AML-193 (cell line): ENCODE results near the gene PTPN18.
"Not testable (repeated sequence)": the region's sequence is repeated elsewhere in the genome, so short reads cannot be mapped to it uniquely, and the experiment has no call there.

Experiments
- DNase-seq, 2 experiments: peaks; one replicate each; lab custom pipeline; 2025; lab: John Stamatoyannopoulos, UW

Gene PTPN18, protein sequence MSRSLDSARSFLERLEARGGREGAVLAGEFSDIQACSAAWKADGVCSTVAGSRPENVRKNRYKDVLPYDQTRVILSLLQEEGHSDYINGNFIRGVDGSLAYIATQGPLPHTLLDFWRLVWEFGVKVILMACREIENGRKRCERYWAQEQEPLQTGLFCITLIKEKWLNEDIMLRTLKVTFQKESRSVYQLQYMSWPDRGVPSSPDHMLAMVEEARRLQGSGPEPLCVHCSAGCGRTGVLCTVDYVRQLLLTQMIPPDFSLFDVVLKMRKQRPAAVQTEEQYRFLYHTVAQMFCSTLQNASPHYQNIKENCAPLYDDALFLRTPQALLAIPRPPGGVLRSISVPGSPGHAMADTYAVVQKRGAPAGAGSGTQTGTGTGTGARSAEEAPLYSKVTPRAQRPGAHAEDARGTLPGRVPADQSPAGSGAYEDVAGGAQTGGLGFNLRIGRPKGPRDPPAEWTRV

DNA sequence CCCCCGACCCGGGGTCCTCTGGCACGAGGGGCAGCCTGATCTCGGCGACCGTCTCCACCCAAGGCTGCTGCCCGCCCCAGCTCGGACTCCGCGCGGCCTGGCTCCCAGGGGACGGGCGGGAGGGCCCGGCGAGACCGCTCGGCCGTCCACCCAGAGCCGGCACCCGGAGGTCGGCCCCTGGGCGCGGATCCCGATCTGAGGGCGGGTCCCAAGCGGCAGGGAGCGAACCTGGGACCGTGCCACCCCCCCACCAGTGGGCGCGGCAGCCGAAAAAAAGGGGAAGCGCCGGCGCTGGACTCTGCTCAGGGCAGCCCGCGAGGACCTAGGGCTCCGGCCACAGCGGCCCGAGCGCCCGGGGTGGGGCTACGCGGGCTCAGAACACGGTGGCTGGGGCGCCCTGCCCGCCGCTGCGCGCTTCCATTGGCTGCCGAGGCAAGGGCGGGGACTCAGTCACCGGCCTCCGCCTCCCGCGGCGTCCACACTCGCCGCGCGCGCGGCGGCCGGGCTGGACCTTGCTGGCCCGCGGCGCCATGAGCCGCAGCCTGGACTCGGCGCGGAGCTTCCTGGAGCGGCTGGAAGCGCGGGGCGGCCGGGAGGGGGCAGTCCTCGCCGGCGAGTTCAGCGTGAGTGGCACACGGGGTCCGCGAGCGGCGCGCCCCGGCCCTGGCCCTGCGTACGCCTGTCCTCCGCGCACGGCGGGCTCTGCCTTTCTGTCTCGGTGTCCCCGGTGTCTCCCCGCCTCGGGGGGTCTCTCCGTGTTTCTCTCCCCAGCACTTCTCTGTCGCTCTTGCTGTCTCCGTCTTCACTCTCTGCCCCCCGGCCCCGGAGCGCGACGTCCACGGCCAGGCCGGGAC lies at the start of gene PTPN18:
Gene PTPN18 (plus strand): TSS at position 479 of the 854 bp plus-strand sequence. CDS start 52 bp downstream, at position 531.
- peak; percentile 41 to 50 for DNase-seq

DNA sequence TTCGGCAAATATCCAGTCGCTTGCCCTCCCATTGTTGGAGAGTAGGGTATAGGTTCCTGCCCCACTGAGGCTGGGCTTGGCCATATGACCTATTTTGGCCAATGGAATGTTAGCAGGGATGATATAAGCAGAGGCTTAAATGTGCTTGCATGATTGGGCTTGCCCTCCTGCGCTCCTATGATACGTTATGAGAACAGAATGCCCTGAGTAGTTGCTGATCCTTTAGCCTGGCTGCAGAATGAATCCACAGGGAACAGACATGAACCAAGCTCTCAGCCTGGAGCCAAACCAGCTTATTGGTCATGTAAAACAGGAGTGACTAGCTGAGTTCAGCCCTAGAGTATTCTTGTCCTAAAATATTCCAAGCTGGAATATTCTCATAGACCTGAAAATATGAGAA lies 48.0 kb upstream of the PTPN18 start:
- DNase-seq: no peak

GRCh38 chr2:130310881-130311280 lies 45.0 kb upstream of the PTPN18 start:
- no peak for DNase-seq

- DNase-seq: no peak
Measured at GRCh38 chr2:130313812-130314334, 42.0 kb upstream of the PTPN18 start.

- no peak for DNase-seq
Measured at GRCh38 chr2:130314377-130314776, 41.5 kb upstream of the PTPN18 start.

- no peak for DNase-seq
Measured at GRCh38 chr2:130316596-130316995, 39.3 kb upstream of the PTPN18 start.

DNA sequence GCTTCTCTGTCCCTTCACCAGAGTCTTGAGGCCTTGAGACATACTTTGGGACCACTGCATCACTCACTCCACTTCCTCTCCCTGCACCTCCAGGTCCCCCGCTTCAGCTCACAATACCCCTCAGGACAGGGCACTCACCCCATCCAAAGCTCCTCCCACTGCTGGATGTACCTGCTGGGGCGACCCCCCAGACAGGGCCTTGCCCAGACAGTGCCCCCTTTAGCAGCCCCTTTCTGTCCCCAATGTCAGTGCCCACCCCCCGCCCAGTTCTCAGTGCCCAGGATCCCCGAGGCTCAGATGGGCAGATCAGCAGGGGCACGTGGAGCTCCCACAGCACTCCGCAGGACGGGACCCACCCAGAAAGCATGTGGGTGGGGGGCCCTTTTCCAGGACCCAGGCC lies 37.0 kb upstream of the PTPN18 start:
- DNase-seq: no peak

DNA sequence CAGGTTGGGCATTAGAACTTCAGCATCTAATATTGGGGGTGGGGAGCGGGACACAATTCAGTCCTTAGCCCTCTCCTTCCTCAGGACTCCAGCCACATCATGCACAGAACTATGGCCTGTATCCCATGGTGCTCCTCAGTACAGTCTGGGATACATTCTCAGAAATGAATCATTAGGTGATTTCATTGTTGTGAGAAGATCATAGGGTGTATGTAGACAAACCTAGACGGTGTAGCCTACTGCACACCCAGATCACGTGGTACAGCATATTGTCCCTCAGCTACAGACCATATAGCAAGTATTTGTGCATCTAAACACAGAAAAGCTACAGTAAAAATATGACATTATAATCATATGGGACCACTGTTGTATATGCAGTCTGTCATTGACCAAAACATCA lies 36.3 kb upstream of the PTPN18 start:
- no peak for DNase-seq

DNA sequence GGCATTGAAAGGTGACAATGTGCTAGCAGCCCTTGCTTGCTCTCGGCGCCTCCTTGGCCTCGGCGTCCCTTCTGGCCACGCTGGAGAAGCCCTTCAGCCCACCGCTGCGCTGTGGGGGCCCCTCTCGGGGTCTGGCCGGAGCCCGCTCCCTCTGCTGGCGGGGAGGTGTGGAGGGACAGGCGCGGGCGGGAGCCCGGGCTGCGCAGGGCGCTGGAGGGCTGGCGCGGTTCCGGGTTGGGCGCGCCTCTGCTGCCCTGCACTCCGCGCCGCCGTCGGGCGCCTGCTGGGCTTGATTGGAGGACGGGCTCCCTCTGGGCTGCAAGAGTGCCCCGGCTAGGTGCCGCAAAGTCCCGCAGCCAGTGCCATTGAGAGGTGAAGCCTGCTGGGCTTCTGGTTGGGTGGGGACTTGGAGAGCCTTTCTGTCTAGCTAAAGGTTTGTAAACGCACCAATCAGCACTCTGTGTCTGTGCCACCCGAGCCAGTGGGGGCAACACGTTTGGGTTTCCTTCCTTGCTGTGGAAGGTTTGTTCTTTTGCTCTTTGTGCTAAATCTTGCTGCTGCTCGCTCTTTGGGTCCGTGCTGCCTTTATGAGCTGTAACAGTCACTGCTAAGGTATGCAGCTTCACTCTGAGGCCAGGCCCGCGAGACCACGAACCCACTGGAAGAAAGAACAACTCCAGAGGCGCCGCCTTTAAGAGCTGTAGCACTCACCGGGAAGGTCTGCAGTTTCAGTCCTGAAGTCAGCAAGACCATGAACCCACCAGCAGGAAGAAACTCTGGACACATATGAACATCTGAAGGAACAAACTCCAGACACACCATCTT lies 27.9 kb upstream of the PTPN18 start:
- DNase-seq: no peak

DNA sequence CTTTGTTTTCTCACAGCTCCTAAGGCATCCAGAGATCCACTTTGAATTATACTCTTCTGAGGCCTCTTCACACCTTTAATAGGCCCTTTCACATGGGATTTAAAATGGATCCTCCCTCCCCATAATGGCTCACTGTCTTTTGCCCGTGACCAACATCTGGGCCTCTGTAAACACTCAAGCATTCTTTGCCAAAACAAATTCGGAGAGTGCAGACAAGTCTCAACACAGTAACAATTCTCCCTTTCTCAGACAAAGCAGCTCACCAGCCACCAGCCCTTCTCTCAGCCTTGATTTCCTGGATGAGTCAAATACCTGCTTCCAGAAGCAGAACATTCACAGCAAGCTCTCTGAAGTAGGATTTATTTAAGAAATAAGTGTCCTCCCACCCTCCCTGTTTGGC lies 27.1 kb upstream of the PTPN18 start:
- no peak for DNase-seq

DNA sequence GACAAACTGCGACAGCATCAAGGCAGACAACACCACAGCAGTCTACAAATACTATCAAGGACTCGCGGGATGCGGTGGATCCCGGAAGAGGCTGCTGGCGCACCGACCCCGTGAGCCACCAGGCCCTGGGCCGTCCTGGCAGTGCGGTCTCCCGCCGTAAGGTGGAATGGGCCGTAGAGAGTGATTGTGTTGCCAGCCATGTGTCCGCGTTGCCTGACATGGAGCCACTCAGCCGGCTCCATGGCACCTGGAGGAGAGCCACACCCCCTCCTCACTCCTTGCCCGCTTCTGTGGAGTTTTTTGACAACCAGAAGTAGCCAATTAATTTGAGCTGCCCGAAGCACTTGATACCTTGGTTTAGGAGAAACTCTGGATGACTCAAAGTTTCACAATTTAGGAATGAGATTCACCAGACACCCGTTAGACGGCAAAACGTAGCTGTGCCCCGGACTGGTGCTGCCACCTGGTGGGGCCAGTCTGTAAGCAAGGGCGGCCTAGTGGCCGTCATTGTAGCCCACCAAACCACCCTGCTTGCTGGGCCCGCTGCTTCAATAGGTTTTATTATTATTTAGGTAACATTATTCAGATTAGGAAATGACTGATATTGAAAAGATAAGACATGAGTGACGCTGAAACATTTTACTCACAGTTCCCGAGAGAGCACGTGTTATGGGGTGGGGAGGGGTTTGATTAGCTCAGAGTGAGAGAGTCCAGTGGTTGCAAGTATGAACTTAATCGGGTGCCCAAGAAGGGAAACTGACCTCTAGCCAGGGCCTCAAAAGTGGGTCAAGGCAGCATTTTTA lies 23.4 kb upstream of the PTPN18 start:
- DNase-seq: peak; percentile 51 to 64

- DNase-seq: not testable (repeated sequence)
Measured at GRCh38 chr2:130333253-130333652, 22.6 kb upstream of the PTPN18 start.

- DNase-seq: no peak
Measured at GRCh38 chr2:130334026-130334425, 21.8 kb upstream of the PTPN18 start.

DNA sequence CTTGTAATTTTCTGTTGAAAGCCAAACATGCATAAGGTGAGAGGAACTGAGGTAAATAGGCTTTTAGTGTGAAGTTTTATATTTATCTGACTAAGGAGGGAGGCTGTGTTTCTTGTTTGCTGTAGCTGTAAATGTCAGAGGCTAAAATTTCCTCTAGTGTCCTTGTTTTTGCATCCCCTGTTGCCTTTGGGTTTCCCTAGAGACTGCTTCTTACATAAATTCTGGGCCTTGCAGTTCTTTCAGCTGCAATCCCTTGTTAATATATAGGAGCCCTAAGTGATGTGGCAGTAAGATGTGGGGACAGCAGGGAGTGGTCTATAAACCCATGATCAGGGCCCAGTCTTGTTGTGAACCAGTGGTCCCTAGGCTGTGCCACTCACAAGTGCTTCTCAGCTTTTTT lies 20.6 kb upstream of the PTPN18 start:
- no peak for DNase-seq

DNA sequence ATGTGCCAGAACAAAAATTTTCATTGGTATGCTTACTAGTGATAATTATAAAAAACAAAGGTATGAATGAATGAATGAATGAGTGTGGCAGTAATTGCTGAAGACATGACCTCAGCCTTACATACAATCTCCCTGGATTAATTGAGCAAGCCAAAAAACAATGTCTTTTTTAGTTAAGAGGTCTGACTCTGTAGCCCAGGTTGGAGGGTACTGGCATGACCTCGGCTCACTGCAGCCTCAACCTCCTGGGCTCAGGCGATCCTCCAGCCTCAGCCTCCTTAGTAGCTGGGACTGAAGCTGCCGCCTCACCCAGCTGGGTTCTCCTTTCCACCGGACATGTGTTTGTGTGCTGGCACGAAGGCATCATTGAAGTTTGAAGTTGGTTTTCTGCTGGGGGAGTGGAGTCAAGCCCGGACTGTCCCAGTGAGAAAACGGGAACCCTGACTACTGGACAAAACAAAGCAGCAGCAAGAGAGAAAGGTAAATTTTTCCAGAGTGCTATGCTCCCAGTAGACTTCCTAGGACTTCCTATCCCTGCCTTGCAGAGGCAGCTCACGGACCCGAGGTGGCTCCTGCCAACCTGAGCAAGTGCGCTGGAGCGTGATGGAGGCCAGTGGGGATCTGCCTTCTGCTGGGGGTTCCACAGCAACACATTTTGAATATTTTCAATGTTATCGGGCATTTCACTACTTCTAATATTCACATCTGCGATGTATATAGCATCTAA lies 19.5 kb upstream of the PTPN18 start:
- no peak for DNase-seq

DNA sequence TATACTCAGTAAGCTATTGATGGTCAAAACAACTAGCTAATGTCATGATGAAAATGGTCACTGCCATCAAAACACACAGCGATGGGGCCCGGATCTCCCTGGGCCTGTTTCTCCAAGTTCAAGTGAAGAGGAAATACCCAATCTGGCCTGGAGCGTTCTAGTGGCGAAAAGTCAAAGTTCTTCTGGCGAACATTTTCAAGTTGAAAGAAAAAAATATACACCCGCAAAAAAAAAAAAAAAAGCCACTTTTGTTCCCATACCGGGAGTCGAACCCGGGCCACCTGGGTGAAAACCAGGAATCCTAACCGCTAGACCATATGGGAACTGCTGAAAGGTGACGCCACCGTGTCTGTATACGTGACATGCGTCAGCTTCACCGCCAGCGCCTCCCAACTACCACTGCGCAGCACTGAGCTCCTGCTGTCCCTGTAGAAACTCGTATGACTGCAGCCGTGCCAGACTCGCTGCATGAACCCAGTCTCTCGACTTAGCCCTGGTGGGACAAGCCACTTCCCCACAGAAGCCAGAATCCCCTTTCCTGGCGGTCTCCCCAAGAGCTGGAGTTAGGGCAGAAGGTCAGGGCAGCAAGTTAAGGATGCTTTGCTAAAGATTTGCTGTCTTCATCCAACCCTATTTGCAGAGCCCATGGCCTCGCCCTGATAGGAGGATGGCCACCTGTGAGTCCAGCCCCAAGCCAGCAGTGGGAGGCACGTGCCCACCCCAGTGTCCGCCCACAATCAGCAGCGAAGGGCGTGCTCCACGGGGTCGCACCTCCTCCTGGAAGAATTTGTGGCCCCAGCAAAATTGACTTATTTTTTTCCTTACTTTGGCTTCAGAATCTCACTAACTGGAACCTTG lies 18.8 kb upstream of the PTPN18 start:
- no peak for DNase-seq

DNA sequence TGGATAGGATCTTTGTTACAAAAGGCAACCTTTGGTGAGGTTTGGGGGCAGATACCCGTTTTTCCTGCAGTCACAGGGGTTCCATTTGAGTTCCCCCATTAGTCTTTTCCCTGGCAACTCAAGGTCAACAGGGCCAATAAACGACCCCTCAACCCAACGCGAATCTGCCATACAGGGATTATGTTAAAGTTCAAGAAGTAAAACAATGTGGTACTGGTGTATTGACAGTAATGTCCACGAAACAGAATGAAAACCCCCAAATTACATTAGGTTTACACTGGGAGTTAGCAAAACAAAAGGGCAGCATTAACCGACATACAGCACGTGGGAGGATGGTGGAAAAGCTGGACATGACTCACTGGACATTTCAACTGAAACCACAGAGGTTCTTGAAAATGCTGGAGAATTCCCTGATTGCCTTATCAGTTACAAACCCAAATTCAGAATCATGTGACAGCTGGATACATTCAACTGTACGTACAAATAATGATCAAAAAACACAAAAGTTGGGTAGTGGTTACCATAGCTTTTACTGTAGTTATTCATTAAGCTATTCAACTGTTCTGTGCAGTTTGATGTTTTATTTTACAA lies 18.0 kb upstream of the PTPN18 start:
- DNase-seq: no peak

GRCh38 chr2:130338793-130339345 lies 17.0 kb upstream of the PTPN18 start:
- no peak for DNase-seq
